ENCODE data around the gene KCTD10.

DNA sequence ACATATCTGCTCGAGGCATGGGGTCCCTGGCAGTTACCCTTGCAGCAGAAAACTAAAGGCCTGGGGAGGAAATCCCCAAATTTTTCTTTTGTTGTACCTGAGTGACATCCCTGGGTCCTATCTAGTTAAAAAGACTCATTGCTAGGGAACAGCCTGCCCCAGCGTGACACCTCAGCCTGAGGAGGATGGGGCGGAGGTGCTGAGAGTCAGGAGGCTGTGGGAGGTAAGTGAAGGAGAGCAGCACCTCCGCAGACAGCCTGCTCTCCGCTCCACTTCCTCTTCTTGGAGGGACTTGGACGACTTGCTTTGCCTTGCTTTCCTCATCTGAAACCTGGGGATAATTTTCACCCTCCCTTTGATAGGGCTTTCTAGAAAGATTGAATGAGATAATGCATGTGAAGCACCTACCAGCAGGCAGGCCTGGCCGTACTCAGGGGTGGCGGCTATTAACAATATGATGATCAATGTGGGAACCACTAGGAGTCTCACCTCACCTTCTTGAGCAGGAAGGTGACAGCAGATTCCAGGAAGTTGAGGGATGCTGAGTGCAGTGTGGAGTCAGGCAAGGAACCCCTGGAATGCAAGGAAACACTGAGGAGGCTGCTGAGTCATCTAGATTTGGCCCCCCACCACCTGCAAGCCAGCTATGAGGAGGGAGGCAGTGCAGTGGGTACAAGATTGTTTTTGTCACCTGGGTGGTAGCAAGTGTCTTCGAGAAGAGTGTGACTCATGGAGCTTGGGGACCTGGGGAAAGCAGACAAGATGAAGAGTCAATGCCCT lies 23.5 kb upstream of the KCTD10 start:
- TF ChIP-seq, protein P1, sequence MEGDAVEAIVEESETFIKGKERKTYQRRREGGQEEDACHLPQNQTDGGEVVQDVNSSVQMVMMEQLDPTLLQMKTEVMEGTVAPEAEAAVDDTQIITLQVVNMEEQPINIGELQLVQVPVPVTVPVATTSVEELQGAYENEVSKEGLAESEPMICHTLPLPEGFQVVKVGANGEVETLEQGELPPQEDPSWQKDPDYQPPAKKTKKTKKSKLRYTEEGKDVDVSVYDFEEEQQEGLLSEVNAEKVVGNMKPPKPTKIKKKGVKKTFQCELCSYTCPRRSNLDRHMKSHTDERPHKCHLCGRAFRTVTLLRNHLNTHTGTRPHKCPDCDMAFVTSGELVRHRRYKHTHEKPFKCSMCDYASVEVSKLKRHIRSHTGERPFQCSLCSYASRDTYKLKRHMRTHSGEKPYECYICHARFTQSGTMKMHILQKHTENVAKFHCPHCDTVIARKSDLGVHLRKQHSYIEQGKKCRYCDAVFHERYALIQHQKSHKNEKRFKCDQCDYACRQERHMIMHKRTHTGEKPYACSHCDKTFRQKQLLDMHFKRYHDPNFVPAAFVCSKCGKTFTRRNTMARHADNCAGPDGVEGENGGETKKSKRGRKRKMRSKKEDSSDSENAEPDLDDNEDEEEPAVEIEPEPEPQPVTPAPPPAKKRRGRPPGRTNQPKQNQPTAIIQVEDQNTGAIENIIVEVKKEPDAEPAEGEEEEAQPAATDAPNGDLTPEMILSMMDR (IDR thresholded peaks at IDR 0.05) = no peak
- TF ChIP-seq POLR2A (IDR thresholded peaks at IDR 0.05) (no peak), EP300 (IDR thresholded peaks at IDR 0.05) (no peak)
